Thoracic aorta (tissue), 2 donors: ENCODE data around the gene HS6ST3. TPM values are rescaled to one million over a fixed set of nuclear protein-coding genes. Genes with fewer than 3 reads are reported as not detected.

ENCODE experiments used
- ATAC-seq: fragments of 150-250 bp; one replicate; pipeline ENCODE4 v1.8.0; 2017; ENCODE audit warnings: low read depth; ENCODE audit not compliant: insufficient number of reproducible peaks, low FRiP score
- DNase-seq: peaks from one replicate; pipeline ENCODE4 v3.0.0-alpha.2; 2020; ENCODE audit warnings: low spot score
- H3K27ac ChIP-seq, 2 donors: fragments of 200-600 bp; sonication (generic); 1 replicate in 1 of 2; 2 replicates in 1 of 2; pipeline ENCODE4 v1.5.1; 2016; ENCODE audit warnings: mild to moderate bottlenecking in 2 of 2, moderate library complexity in 2 of 2
- H3K27me3 ChIP-seq: fragments of 200-600 bp; sonication (generic); replicated peaks from 2 replicates; pipeline ENCODE4 v1.6.0; 2016; ENCODE audit warnings: mild to moderate bottlenecking; ENCODE audit not compliant: insufficient read depth
- H3K36me3 ChIP-seq: fragments of 200-600 bp; sonication (generic); one replicate; pipeline ENCODE4 v1.5.1; 2016
- H3K4me1 ChIP-seq, 2 donors: fragments of 200-600 bp; sonication (generic); 1 replicate in 1 of 2; 2 replicates in 1 of 2; pipeline versions ENCODE4 v1.5.1 to v1.6.0; 2016; ENCODE audit warnings: low read depth in 2 of 2, mild to moderate bottlenecking in 1 of 2; ENCODE audit not compliant: control insufficient read depth in 1 of 2
- H3K4me3 ChIP-seq: fragments of 200-600 bp; sonication (generic); 2 replicates; pipeline ENCODE4 v1.5.1; 2016; ENCODE audit warnings: mild to moderate bottlenecking
- H3K9me3 ChIP-seq: fragments of 200-600 bp; sonication (generic); 2 replicates; pipeline ENCODE4 v1.5.1; 2016
- CTCF ChIP-seq: fragments of 200-600 bp; sonication (generic); IDR thresholded peaks from one replicate; pipeline ENCODE4 v1.5.1; 2019; ENCODE audit warnings: antibody characterized with exemption
- total RNA-seq, 2 donors: library from RNA; depleted of rRNA; stranded (reverse); fragments of >200 nt; gene quantifications; one replicate each; pipeline versions ENCODE4 v1.1.0 to v1.2.3, GENCODE V29; 2016

Gene HS6ST3
- total RNA-seq, 2 donors from 2014 or later = 1.1 to 1.8 TPM

- no peak overlapping the region for H3K27ac ChIP-seq
- H3K27me3 ChIP-seq = no peaks in the 10 kb centered on the region
- DNase-seq (no peak), ATAC-seq (no peak)
- no peaks in the 10 kb centered on the region for H3K4me1 ChIP-seq
- no peaks in the 10 kb centered on the region for H3K9me3 ChIP-seq
- H3K4me3 ChIP-seq = no peak overlapping the region
- no peak for TF ChIP-seq CTCF
- no peaks in the 10 kb centered on the region for H3K36me3 ChIP-seq
These were observed 705.8 kb downstream of the HS6ST3 start for GRCh38 chr13:96795670-96796069.

- H3K27ac ChIP-seq = no peak overlapping the region
- H3K4me1 ChIP-seq = no peaks in the 10 kb centered on the region
- ATAC-seq (no peak), DNase-seq (no peak)
- H3K36me3 ChIP-seq = no peaks in the 10 kb centered on the region
- peak; percentile 31 for TF ChIP-seq CTCF
- H3K4me3 ChIP-seq = no peak overlapping the region
- no peaks in the 10 kb centered on the region for H3K9me3 ChIP-seq
- H3K27me3 ChIP-seq = no peaks in the 10 kb centered on the region
These were observed 706.3 kb downstream of the HS6ST3 start for GRCh38 chr13:96796091-96796633.

DNA sequence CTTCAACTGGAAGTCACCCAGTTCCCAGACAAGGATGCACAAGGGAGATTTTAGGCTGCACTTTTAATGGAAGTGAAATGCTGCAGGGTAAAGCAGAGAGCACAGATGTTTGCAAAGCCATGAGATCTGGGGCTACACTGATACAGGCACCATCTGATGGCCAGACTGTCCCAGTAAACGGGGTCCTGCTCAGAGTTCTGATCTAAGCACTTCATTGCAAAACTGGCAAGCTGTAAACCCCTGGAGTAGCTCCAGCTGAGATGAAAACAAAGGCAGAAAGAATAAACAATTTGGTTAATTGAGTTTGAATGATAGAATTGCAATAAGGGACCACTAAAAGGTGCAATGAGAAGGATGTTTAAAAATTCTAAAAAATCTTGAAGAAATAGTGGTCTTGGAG, 707.2 kb downstream of the HS6ST3 start:
- H3K4me1 ChIP-seq = no peaks in the 10 kb centered on the region
- no peak for ATAC-seq

DNA sequence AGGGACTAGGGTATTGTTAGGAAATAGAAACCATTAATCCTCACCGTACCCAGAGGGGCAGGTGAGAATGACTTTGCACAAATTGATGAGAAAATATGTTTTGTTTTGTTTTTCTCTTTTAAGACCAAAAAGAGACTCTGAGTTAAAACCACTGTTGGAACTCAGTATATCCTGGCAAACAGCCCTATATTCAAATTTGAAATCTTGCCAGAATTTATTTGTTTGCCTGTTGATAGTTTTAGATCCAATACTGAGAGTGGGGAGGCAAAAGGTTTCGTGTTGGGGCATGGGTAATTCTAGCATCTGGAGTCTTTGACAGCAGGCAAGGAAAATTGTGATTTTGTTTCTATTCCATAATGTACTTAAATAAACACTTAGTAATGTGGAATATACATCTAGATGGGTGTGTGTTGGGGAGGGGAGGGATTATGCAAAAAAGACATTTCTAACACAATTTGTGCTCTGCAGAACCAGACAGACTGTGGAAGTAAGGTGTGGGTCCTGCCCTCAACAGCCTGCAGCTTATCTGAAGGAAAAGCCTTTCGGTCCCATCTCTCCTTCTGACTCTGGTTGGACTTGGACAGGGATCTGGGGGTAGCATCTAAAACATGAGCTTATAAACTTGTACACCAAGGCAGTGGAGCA, 713.7 kb downstream of the HS6ST3 start:
- Histone ChIP-seq H3K36me3 (no peaks in the 10 kb centered on the region), H3K4me3 (no peak overlapping the region), H3K9me3 (no peaks in the 10 kb centered on the region), H3K4me1 (peaks cover 9 to 16% of the 10 kb centered on the region in 2 donors), H3K27me3 (no peaks in the 10 kb centered on the region), H3K27ac (no peak overlapping the region)
- DNase-seq (no peak), ATAC-seq (no peak)
- no peak for TF ChIP-seq CTCF

More for the DNA sequence above, 707.2 kb downstream of the HS6ST3 start:
- TF ChIP-seq CTCF = no peak
- no peaks in the 10 kb centered on the region for H3K9me3 ChIP-seq
- H3K27me3 ChIP-seq = no peaks in the 10 kb centered on the region
- H3K27ac ChIP-seq = no peak overlapping the region
- no peaks in the 10 kb centered on the region for H3K36me3 ChIP-seq
- DNase-seq = no peak
- no peak overlapping the region for H3K4me3 ChIP-seq

GRCh38 chr13:96804174-96804573, 714.3 kb downstream of the HS6ST3 start:
- Histone ChIP-seq H3K27ac (no peak overlapping the region), H3K36me3 (no peaks in the 10 kb centered on the region), H3K27me3 (no peaks in the 10 kb centered on the region), H3K9me3 (no peaks in the 10 kb centered on the region), H3K4me1 (peaks cover 15 to 22% of the 10 kb centered on the region in 2 donors), H3K4me3 (no peak overlapping the region)
- DNase-seq (no peak), ATAC-seq (no peak)
- no peak for TF ChIP-seq CTCF
